ENCODE measurements around the gene HEATR5B.

HEATR5B gene

DNA sequence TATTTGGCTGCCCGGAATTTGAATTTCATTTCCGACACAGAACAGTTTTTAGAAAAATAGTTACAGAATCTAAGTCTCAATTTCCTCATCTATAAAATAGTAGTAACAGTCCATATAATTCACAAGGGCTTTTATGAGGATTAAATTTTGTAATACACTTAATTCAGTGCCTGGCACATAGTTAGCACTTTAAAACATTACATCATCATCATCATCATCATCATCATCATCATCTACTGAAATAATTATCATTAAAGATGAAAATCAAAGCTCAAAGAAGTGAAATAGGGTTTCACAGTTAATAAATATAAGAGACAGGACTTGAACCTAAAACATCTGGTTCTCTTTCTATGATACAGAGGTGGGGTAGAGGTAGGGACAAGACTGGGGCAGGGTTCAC lies 13.2 kb downstream of the HEATR5B start:
- Histone ChIP-seq H3K4me3 (ENCODE audit: control insufficient read depth in 1 of 7, extremely low read depth in 1 of 7, insufficient read depth in 4 of 7, low read depth in 2 of 7, low read length in 6 of 7) (no peak overlapping the region), H3K4me1 (ENCODE audit: control extremely low read depth in 1 of 4, control insufficient read depth in 4 of 4, insufficient read depth in 4 of 4, low read length in 3 of 4) (no peaks in the 10 kb centered on the region), H3K9me3 (ENCODE audit: control extremely low read depth in 1 of 5, control insufficient read depth in 4 of 5, insufficient read depth in 2 of 5, low read depth in 1 of 5, low read length in 4 of 5) (peaks cover 0 to 3% (median 0%) of the 10 kb centered on the region in 5 experiments), H3K27ac (ENCODE audit: insufficient read depth in 1 of 2, low read depth in 1 of 2, low read length in 2 of 2, poor library complexity in 1 of 2, severe bottlenecking in 2 of 2) (no peak overlapping the region), H3K27me3 (replicated peaks in 2 of 5; ENCODE audit: control insufficient read depth in 4 of 5, insufficient read depth in 5 of 5, low read length in 4 of 5) (no peaks in the 10 kb centered on the region), H3K36me3 (ENCODE audit: control insufficient read depth in 4 of 4, insufficient read depth in 4 of 4, low read length in 3 of 4) (peaks cover 22 to 78% (median 43%) of the 10 kb centered on the region in 4 experiments)
- ChIA-PET CTCF (interaction anchor here (1.0 kb wide), 1 partner anchor 19 kb away, joined by 3 read pairs; no protein-coding TSS in a partner anchor), POLR2A (no interaction called here)
- no CpG with 5 or more reads among the region's 2 CpGs for WGBS (ENCODE audit: insufficient coverage)
- DNase-seq: no peak

GRCh38 chr2:37068686-37069085 lies 15.5 kb downstream of the HEATR5B start:
- DNase-seq: no peak
- Histone ChIP-seq H3K9me3 (ENCODE audit: control extremely low read depth in 1 of 5, control insufficient read depth in 4 of 5, insufficient read depth in 2 of 5, low read depth in 1 of 5, low read length in 4 of 5) (no peaks in the 10 kb centered on the region), H3K4me3 (ENCODE audit: control insufficient read depth in 1 of 7, extremely low read depth in 1 of 7, insufficient read depth in 4 of 7, low read depth in 2 of 7, low read length in 6 of 7) (no peak overlapping the region), H3K27ac (ENCODE audit: insufficient read depth in 1 of 2, low read depth in 1 of 2, low read length in 2 of 2, poor library complexity in 1 of 2, severe bottlenecking in 2 of 2) (no peak overlapping the region), H3K4me1 (ENCODE audit: control extremely low read depth in 1 of 4, control insufficient read depth in 4 of 4, insufficient read depth in 4 of 4, low read length in 3 of 4) (no peaks in the 10 kb centered on the region), H3K36me3 (ENCODE audit: control insufficient read depth in 4 of 4, insufficient read depth in 4 of 4, low read length in 3 of 4) (peaks cover 24 to 79% (median 46%) of the 10 kb centered on the region in 4 experiments), H3K27me3 (replicated peaks in 2 of 5; ENCODE audit: control insufficient read depth in 4 of 5, insufficient read depth in 5 of 5, low read length in 4 of 5) (no peaks in the 10 kb centered on the region)
- ChIA-PET CTCF (interaction anchor here (1.7 kb wide), 1 partner anchor 9 kb away, joined by 3 read pairs; no protein-coding TSS in a partner anchor), POLR2A (no interaction called here)
- 83% methylated on average over 1 of the region's 6 CpGs for WGBS (ENCODE audit: insufficient coverage)

DNA sequence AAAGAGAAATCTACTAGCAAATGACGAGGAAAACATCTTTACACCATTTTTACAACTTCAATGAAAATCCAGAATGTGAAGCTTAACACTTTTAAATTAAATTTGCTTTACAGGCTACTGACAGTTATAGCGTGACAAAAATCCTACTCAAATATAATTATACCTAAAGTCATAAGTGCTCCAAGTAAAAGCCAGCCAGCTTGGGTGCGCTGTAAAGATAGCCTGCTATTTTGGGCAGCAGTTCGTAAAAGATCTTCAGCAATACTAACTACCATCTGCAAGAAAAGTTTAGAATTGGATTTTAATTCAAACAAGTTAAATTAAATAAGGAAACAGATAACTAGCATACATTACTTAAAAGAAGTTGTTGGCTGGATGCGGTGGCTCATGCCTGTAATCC lies 22.4 kb downstream of the HEATR5B start:
- no peaks in the 10 kb centered on the region for H3K27me3 ChIP-seq (replicated peaks in 2 of 5; ENCODE audit: control insufficient read depth in 4 of 5, insufficient read depth in 5 of 5, low read length in 4 of 5)
- no peaks in the 10 kb centered on the region for H3K4me1 ChIP-seq (ENCODE audit: control extremely low read depth in 1 of 4, control insufficient read depth in 4 of 4, insufficient read depth in 4 of 4, low read length in 3 of 4)
- DNase-seq: no peak
- ChIA-PET POLR2A (interaction anchor here (0.6 kb wide), 1 partner anchor 54 kb away, joined by 5 read pairs; no protein-coding TSS in a partner anchor), CTCF (interaction anchor here (0.8 kb wide), 1 partner anchor 22 kb away, joined by 4 read pairs; the partner anchor contains the start of genes GPATCH11 and HEATR5B)
- WGBS (ENCODE audit: insufficient coverage): 90% methylated on average over 2 of the region's 5 CpGs
- peaks cover 31 to 85% (median 47%) of the 10 kb centered on the region in 4 experiments for H3K36me3 ChIP-seq (ENCODE audit: control insufficient read depth in 4 of 4, insufficient read depth in 4 of 4, low read length in 3 of 4)
- no peak overlapping the region for H3K4me3 ChIP-seq (ENCODE audit: control insufficient read depth in 1 of 7, extremely low read depth in 1 of 7, insufficient read depth in 4 of 7, low read depth in 2 of 7, low read length in 6 of 7)
- no peaks in the 10 kb centered on the region for H3K9me3 ChIP-seq (ENCODE audit: control extremely low read depth in 1 of 5, control insufficient read depth in 4 of 5, insufficient read depth in 2 of 5, low read depth in 1 of 5, low read length in 4 of 5)
- no peak overlapping the region for H3K27ac ChIP-seq (ENCODE audit: insufficient read depth in 1 of 2, low read depth in 1 of 2, low read length in 2 of 2, poor library complexity in 1 of 2, severe bottlenecking in 2 of 2)

DNA sequence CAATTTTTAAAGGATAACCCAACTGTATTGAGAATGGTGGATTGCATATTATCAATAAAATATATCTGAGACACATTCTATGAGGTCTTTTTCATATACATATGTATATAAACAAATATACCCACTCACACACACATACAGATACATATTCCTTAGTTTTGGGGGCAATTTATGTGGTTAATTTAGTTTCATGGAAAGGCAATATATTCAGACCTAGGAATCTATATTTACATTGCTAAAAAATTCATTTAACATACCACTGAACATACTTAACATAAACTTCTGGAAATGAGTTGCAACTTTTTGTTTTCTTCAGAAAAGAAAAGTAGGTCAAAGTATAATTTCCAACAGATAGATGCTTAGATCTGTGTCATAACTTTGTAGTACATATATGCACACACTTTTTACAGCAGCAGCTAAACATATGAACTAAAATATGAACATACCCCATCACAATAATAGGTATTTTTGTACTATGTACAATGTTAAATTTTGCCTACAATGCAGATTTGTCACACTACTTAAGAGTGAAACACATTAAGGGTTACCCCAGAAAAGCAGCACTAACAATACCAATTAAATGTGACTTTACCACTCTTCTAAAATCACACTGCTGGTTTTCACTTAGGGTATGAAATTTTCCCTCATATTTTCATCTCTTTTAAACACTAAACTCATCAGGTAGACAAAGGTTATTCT lies 23.0 kb downstream of the HEATR5B start:
- ChIA-PET POLR2A (interaction anchor here (0.6 kb wide), 1 partner anchor 54 kb away, joined by 5 read pairs; no protein-coding TSS in a partner anchor), CTCF (no interaction called here)
- Histone ChIP-seq H3K9me3 (ENCODE audit: control extremely low read depth in 1 of 5, control insufficient read depth in 4 of 5, insufficient read depth in 2 of 5, low read depth in 1 of 5, low read length in 4 of 5) (no peaks in the 10 kb centered on the region), H3K4me1 (ENCODE audit: control extremely low read depth in 1 of 4, control insufficient read depth in 4 of 4, insufficient read depth in 4 of 4, low read length in 3 of 4) (no peaks in the 10 kb centered on the region), H3K36me3 (ENCODE audit: control insufficient read depth in 4 of 4, insufficient read depth in 4 of 4, low read length in 3 of 4) (peaks cover 31 to 86% (median 51%) of the 10 kb centered on the region in 4 experiments), H3K27me3 (replicated peaks in 2 of 5; ENCODE audit: control insufficient read depth in 4 of 5, insufficient read depth in 5 of 5, low read length in 4 of 5) (no peaks in the 10 kb centered on the region), H3K4me3 (ENCODE audit: control insufficient read depth in 1 of 7, extremely low read depth in 1 of 7, insufficient read depth in 4 of 7, low read depth in 2 of 7, low read length in 6 of 7) (no peak overlapping the region), H3K27ac (ENCODE audit: insufficient read depth in 1 of 2, low read depth in 1 of 2, low read length in 2 of 2, poor library complexity in 1 of 2, severe bottlenecking in 2 of 2) (no peak overlapping the region)
- no peak for DNase-seq

- H3K36me3 ChIP-seq (ENCODE audit: control insufficient read depth in 4 of 4, insufficient read depth in 4 of 4, low read length in 3 of 4): peaks cover 28 to 86% (median 47%) of the 10 kb centered on the region in 4 experiments
- no peaks in the 10 kb centered on the region for H3K27me3 ChIP-seq (replicated peaks in 2 of 5; ENCODE audit: control insufficient read depth in 4 of 5, insufficient read depth in 5 of 5, low read length in 4 of 5)
- H3K27ac ChIP-seq (ENCODE audit: insufficient read depth in 1 of 2, low read depth in 1 of 2, low read length in 2 of 2, poor library complexity in 1 of 2, severe bottlenecking in 2 of 2): peak overlapping the region in 1 of 2 experiments; percentile 54
- WGBS (ENCODE audit: insufficient coverage): no CpG with 5 or more reads among the region's 7 CpGs
- ChIA-PET POLR2A (no interaction called here), CTCF (interaction anchor here (0.9 to 1.3 kb wide), 2 partner anchors 8 to 11 kb away, joined by 3 read pairs; no protein-coding TSS in a partner anchor)
- H3K4me1 ChIP-seq (ENCODE audit: control extremely low read depth in 1 of 4, control insufficient read depth in 4 of 4, insufficient read depth in 4 of 4, low read length in 3 of 4): no peaks in the 10 kb centered on the region
- H3K4me3 ChIP-seq (ENCODE audit: control insufficient read depth in 1 of 7, extremely low read depth in 1 of 7, insufficient read depth in 4 of 7, low read depth in 2 of 7, low read length in 6 of 7): no peak overlapping the region
- no peak for DNase-seq
- no peaks in the 10 kb centered on the region for H3K9me3 ChIP-seq (ENCODE audit: control extremely low read depth in 1 of 5, control insufficient read depth in 4 of 5, insufficient read depth in 2 of 5, low read depth in 1 of 5, low read length in 4 of 5)
Observed at GRCh38 chr2:37060446-37060845, 23.7 kb downstream of the HEATR5B start.

GRCh38 chr2:37059841-37060240 lies 24.3 kb downstream of the HEATR5B start:
- no peak for DNase-seq
- Histone ChIP-seq H3K9me3 (ENCODE audit: control extremely low read depth in 1 of 5, control insufficient read depth in 4 of 5, insufficient read depth in 2 of 5, low read depth in 1 of 5, low read length in 4 of 5) (no peaks in the 10 kb centered on the region), H3K4me1 (ENCODE audit: control extremely low read depth in 1 of 4, control insufficient read depth in 4 of 4, insufficient read depth in 4 of 4, low read length in 3 of 4) (no peaks in the 10 kb centered on the region), H3K4me3 (ENCODE audit: control insufficient read depth in 1 of 7, extremely low read depth in 1 of 7, insufficient read depth in 4 of 7, low read depth in 2 of 7, low read length in 6 of 7) (no peak overlapping the region), H3K27me3 (replicated peaks in 2 of 5; ENCODE audit: control insufficient read depth in 4 of 5, insufficient read depth in 5 of 5, low read length in 4 of 5) (no peaks in the 10 kb centered on the region), H3K27ac (ENCODE audit: insufficient read depth in 1 of 2, low read depth in 1 of 2, low read length in 2 of 2, poor library complexity in 1 of 2, severe bottlenecking in 2 of 2) (peak overlapping the region in 1 of 2 experiments; percentile 54), H3K36me3 (ENCODE audit: control insufficient read depth in 4 of 4, insufficient read depth in 4 of 4, low read length in 3 of 4) (peaks cover 27 to 83% (median 44%) of the 10 kb centered on the region in 4 experiments)
- 100% methylated on average over 1 of the region's 3 CpGs for whole genome bisulfite sequencing (ENCODE audit: insufficient coverage)
- POLR2A ChIA-PET: no interaction called here
- CTCF ChIA-PET: interaction anchor here (0.9 to 1.3 kb wide), 2 partner anchors 9 to 10 kb away, joined by 3 read pairs; no protein-coding TSS in a partner anchor

DNA sequence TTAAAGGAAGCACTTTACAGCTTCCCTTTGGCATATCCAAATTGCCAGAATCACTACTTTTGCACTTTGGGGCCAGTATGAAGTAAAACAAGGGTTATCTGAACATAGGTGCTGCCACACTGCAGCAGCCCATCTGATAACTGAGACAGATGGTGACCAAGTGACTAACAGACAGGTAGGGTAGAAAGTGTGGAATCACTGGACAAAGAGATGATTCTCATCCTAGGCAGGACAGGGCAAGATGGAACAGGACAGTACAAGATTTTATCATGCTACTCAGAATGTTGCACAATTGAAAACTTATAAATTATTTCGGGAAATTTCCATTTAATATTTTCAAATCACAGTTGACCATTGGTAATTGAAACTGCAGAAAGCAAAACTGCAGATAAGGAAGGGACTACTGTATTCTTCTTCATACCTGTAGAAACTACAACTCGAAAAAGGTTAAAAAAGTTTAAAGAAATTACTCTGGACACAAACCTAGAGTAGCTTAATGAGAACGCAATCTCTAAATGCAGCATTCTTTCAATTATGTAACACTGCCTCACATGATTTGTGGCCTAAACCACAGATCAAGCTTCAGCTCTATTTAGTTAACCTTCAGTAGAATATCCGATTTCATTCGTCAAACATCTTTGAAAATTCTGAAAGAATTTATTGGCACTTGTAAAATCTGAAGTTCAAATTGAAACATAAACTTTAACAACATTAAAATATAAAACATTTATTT lies 31.4 kb downstream of the HEATR5B start:
- POLR2A ChIA-PET: no interaction called here
- Histone ChIP-seq H3K4me1 (ENCODE audit: control extremely low read depth in 1 of 4, control insufficient read depth in 4 of 4, insufficient read depth in 4 of 4, low read length in 3 of 4) (no peaks in the 10 kb centered on the region), H3K27me3 (replicated peaks in 2 of 5; ENCODE audit: control insufficient read depth in 4 of 5, insufficient read depth in 5 of 5, low read length in 4 of 5) (no peaks in the 10 kb centered on the region), H3K9me3 (ENCODE audit: control extremely low read depth in 1 of 5, control insufficient read depth in 4 of 5, insufficient read depth in 2 of 5, low read depth in 1 of 5, low read length in 4 of 5) (no peaks in the 10 kb centered on the region), H3K27ac (ENCODE audit: insufficient read depth in 1 of 2, low read depth in 1 of 2, low read length in 2 of 2, poor library complexity in 1 of 2, severe bottlenecking in 2 of 2) (no peak overlapping the region), H3K36me3 (ENCODE audit: control insufficient read depth in 4 of 4, insufficient read depth in 4 of 4, low read length in 3 of 4) (peaks cover 20 to 75% (median 30%) of the 10 kb centered on the region in 4 experiments), H3K4me3 (ENCODE audit: control insufficient read depth in 1 of 7, extremely low read depth in 1 of 7, insufficient read depth in 4 of 7, low read depth in 2 of 7, low read length in 6 of 7) (no peak overlapping the region)
- WGBS (ENCODE audit: insufficient coverage): 72% methylated on average over 2 of the region's 5 CpGs
- CTCF ChIA-PET: interaction anchor here (1.2 to 1.9 kb wide), 2 partner anchors 10 to 17 kb away, joined by 3 to 5 read pairs; no protein-coding TSS in a partner anchor
- no peak for DNase-seq

All from common myeloid progenitor, CD34-positive (primary cell).